Cardiac muscle cell (in vitro differentiated cells and primary cell): ENCODE results near the gene SLC1A2. TPM values are rescaled to one million over a fixed set of nuclear protein-coding genes. Genes with fewer than 3 reads are reported as not detected.
A peak's percentile ranks its signal among the peaks of the same experiment; 100 is the strongest.

Experiments
- DNase-seq, 2 donors: peaks; one replicate each; pipeline versions ENCODE4 v3.0.0 to v3.0.0-alpha.2; 2010 to 2017; ENCODE audit warnings: low read depth in 1 of 2, low spot score in 1 of 2
- H3K27ac ChIP-seq: fragments of 200-600 bp; sonication (generic); 2 replicates; pipeline ENCODE4 v1.5.1; 2016
- H3K27me3 ChIP-seq: fragments of 200-600 bp; sonication (generic); 2 replicates; pipeline ENCODE4 v1.6.0; 2016; ENCODE audit warnings: control low read depth
- H3K36me3 ChIP-seq: fragments of 200-600 bp; sonication (generic); 2 replicates; pipeline ENCODE4 v1.5.1; 2016; ENCODE audit warnings: control low read depth
- H3K4me1 ChIP-seq: fragments of 200-600 bp; sonication (generic); 2 replicates; pipeline ENCODE4 v1.8.1; 2017; ENCODE audit warnings: low read depth, mild to moderate bottlenecking, mixed run types
- H3K4me3 ChIP-seq: fragments of 200-600 bp; sonication (generic); 2 replicates; pipeline ENCODE4 v1.5.1; 2016; ENCODE audit warnings: mild to moderate bottlenecking
- H3K9me3 ChIP-seq: fragments of 200-600 bp; sonication (generic); 2 replicates; pipeline ENCODE4 v1.5.1; 2017; ENCODE audit warnings: low read depth, mild to moderate bottlenecking, control low read depth
- polyA plus RNA-seq: library from polyadenylated mRNA; unstranded; fragments of >200 nt; fragmentation: Nextera tagmentation; extraction: Ambion mirVana; gene quantifications from 2 replicates; pipeline ENCODE4 v1.2.1, GENCODE V29; 2016
- total RNA-seq: library from RNA; depleted of rRNA; stranded (reverse); fragments of >200 nt; gene quantifications from 2 replicates; pipeline ENCODE4 v1.2.3, GENCODE V29; 2016
- TF ChIP-seq, protein P1 (sequence below): IDR thresholded peaks from 2 replicates; pipeline ENCODE4 v1.5.1; 2012; ENCODE audit warnings: low read depth, mild to moderate bottlenecking, low read length

Gene SLC1A2
- total and polyA plus RNA-seq, 2 experiments from 2014 or later: 0.76 to 1.3 TPM

DNA sequence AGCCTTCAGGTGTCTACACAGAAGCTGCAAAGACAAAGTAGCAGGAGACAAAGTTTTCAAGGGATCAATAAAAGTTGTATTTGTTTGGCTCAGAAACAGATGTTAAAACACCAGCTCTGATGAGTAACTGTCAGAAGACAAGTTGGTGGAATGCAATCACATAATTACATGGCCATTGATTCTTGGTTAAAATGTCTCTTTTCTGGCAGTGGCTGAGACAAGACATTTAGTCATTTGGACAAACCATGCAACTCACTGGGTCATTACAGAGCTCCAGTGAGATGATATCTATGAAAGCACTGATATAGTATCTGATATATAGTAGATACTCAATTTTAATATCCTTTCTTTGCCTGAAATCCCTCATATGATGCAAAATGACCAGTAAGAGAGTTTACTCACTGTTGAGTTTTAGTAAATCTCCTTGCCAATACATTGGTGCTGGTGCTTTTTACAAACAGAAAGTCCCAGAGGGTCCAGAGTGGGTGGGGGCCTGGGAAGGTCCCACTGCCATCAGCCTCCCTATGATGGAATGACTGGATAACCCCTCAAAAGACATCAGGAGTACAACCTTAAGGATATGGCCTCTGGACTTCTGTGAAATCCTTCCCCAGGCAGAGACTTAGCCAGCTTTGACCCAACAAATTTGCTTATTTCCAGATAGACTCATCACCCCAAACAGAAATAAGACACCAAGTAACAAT, 95.0 kb downstream of the SLC1A2 start:
- no peaks in the 10 kb centered on the region for H3K4me1 ChIP-seq
- DNase-seq: no peak
- H3K27ac ChIP-seq: no peak overlapping the region
- TF ChIP-seq, protein P1, sequence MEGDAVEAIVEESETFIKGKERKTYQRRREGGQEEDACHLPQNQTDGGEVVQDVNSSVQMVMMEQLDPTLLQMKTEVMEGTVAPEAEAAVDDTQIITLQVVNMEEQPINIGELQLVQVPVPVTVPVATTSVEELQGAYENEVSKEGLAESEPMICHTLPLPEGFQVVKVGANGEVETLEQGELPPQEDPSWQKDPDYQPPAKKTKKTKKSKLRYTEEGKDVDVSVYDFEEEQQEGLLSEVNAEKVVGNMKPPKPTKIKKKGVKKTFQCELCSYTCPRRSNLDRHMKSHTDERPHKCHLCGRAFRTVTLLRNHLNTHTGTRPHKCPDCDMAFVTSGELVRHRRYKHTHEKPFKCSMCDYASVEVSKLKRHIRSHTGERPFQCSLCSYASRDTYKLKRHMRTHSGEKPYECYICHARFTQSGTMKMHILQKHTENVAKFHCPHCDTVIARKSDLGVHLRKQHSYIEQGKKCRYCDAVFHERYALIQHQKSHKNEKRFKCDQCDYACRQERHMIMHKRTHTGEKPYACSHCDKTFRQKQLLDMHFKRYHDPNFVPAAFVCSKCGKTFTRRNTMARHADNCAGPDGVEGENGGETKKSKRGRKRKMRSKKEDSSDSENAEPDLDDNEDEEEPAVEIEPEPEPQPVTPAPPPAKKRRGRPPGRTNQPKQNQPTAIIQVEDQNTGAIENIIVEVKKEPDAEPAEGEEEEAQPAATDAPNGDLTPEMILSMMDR: no peak
- H3K9me3 ChIP-seq: no peaks in the 10 kb centered on the region
- H3K27me3 ChIP-seq: no peaks in the 10 kb centered on the region
- H3K4me3 ChIP-seq: no peak overlapping the region
- no peaks in the 10 kb centered on the region for H3K36me3 ChIP-seq

DNA sequence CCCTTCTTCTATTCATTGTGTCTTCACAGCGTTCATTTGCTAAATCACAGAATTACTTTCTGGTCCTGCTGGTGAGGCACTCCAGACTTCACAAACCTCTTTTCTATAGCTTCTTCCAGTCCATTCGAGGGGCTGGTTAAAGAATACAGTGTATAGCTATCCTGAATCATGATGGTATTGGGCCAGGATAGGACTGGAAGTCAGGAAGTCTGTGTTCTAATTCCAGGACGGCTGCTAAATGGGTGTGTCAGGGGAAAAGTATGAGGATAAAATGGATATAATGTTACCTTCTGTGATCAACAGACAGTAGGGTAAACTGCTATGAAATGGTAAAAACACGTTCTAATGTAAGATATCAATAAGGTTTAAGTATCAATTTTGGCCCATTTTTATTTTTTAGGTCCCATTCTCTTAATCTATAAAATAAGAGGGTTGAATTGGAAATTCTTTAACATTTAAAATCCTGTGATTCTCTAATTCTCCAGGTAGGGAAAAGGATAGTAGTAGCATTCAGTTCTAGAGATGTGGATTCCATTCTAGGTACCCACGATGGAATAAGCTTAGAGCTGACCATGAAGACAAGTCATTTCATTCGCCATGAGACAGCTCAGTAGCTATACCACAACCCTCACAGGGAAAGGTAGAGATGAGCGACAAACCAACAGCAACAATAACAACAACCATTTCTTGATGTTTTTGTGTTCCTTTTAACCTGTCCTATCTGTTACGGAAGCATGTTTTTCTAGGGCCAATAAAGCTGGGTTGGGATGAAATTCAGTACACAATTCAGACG, 96.1 kb downstream of the SLC1A2 start:
- no peak for DNase-seq
- no peaks in the 10 kb centered on the region for H3K36me3 ChIP-seq
- H3K27me3 ChIP-seq: no peaks in the 10 kb centered on the region
- H3K4me1 ChIP-seq: peaks cover 2% of the 10 kb centered on the region
- H3K27ac ChIP-seq: no peak overlapping the region
- no peaks in the 10 kb centered on the region for H3K9me3 ChIP-seq
- TF ChIP-seq, protein P1: no peak
- no peak overlapping the region for H3K4me3 ChIP-seq

DNA sequence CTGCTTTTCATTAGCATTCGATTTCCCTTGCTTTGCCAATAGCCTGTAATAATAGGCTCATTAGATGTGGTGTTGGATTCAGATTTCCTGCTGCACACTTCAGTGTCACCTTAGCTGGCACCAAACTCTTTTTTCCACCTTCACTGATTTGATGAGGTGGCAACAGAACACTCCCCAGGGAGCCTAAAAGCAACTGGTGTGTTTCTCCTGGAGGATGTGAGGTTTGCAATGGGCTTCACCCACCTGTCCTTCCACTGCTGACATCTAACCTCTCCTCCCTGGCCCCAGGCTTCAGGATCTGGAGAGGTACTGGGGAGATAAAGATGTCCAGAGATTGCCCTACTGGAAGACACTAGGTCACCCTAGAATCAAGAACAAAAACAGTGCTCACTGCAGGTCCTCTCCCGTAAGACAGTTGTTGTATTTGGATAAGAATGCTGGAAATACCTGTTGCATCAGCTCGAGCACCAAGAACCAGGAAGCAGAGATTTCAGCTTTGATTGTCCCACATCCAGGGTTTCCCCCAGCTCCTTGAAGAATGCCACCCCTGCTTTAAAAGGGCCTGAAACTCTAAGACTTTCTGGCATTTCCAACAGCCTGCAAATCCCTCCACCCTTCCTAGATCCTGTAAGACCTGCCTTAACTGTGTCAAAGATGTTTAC, 96.9 kb downstream of the SLC1A2 start:
- Histone ChIP-seq H3K4me3 (no peak overlapping the region), H3K4me1 (peaks cover 7% of the 10 kb centered on the region), H3K36me3 (no peaks in the 10 kb centered on the region), H3K9me3 (no peaks in the 10 kb centered on the region), H3K27ac (no peak overlapping the region), H3K27me3 (no peaks in the 10 kb centered on the region)
- no peak for DNase-seq
- TF ChIP-seq, protein P1: no peak

DNA sequence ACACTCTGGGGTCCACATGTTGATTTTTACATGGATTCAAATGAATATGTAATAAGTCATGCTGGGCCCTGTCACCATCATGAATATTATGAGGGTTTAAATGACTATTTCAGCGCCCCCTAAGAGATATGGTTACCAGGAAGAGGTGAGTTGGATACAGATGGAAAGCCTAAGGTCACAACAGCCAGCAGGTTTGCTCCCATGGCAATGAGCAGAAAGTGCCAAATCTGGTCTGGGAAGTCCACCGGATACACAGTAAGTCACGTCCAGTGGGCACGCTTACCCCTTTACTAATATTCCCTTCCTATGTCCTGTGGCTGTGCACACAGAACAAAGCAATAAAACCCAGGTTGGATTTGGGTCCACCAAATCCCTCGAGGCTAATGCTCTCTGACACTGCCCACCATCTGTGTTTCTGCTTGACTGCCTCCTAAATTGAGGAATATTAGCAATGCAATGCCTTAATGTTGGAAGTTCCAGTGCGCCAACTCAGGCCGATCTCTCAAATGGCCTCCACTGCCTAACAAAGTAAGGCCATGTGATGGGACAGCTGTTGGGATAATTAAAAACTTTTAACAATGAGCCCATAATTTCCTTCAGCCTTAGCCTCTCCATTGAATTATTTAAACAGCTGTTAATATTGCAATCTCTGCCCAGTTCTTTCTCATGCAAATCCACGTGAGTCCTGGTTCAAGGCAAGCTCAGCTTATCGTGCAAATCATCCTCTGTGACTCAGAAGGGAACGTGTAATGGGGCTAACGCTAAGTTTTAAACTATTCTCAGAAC, 97.6 kb downstream of the SLC1A2 start:
- no peaks in the 10 kb centered on the region for H3K9me3 ChIP-seq
- H3K4me1 ChIP-seq: peaks cover 7% of the 10 kb centered on the region
- no peak overlapping the region for H3K4me3 ChIP-seq
- DNase-seq: peak in 1 of 2 donors; percentile 40
- H3K27me3 ChIP-seq: no peaks in the 10 kb centered on the region
- H3K36me3 ChIP-seq: no peaks in the 10 kb centered on the region
- H3K27ac ChIP-seq: no peak overlapping the region
- TF ChIP-seq, protein P1: no peak

DNA sequence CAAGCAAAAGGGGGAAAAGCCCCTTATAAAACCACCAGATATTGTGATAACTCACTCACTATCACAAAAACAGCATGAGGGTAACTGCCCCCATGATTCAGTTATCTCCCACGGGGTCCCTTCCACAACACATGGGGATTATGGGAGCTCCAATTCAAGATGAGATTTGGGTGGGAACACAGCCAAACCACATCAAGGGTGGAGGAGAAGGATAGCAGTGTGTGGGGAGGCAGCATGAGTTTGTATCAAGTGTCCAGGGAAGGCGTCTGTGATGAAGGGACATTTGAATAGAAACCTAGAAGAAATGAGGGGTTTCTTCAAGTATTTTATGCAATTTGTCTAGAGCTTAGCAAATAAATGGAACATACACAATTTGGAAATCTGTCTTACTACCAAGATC, 98.2 kb downstream of the SLC1A2 start:
- Histone ChIP-seq H3K36me3 (no peaks in the 10 kb centered on the region), H3K4me1 (peaks cover 7% of the 10 kb centered on the region), H3K27ac (no peak overlapping the region)

More for the DNA sequence above, 98.2 kb downstream of the SLC1A2 start:
- no peak for DNase-seq
- no peak overlapping the region for H3K4me3 ChIP-seq
- H3K27me3 ChIP-seq: no peaks in the 10 kb centered on the region
- no peaks in the 10 kb centered on the region for H3K9me3 ChIP-seq
- TF ChIP-seq, protein P1: no peak
